SK-MEL-5 (cell line): Measurements from ENCODE around the gene AGTPBP1. TPM values are rescaled to one million over a fixed set of nuclear protein-coding genes. Genes with fewer than 3 reads are reported as not detected.

Experiments used
- DNase-seq: peaks from one replicate; pipeline ENCODE4 v3.0.0-alpha.2; 2016; ENCODE audit warnings: low read depth, low spot score
- in situ Hi-C: cut with HindIII; loops from 2 replicates; pipeline ENCODE4 v1.10.0; 2016; ENCODE audit warnings: low sequenced_read_pairs, high pct_unique_total_duplicates, low pct_unique_long_range_greater_than_20kb
- total RNA-seq: library from RNA; depleted of rRNA; stranded (reverse); fragments of >200 nt; shearing (Covaris generic); gene quantifications from 2 replicates; pipeline ENCODE4 v1.2.3, GENCODE V29; 2014

Gene AGTPBP1
- total RNA-seq, 1 experiment from 2014 or later, result 15.8 TPM

DNA sequence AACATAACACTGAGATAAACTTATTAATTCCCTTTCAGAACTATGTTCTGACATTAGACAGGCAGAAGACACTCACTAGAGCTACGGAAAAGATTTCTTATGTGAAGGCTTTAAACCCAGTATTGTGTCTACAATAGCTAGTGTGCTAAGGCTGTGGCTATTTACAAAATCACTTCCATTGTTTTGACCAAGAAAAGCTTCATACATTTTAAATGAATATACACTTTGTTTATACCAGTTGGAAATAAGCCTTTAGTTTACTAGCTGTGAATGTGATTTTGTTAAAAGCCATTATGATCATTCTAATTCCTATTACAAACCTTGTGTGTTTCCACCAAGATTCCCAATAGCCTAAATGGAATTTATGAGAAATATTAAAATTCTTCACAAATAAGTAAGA is 83.0 kb downstream of the AGTPBP1 start:
- DNase-seq, result peak; percentile 45
- in situ Hi-C loops, result no loop called here

GRCh38 chr9:85653153-85653552 is 88.6 kb downstream of the AGTPBP1 start:
- DNase-seq, result no peak
- in situ Hi-C loops, result no loop called here

DNA sequence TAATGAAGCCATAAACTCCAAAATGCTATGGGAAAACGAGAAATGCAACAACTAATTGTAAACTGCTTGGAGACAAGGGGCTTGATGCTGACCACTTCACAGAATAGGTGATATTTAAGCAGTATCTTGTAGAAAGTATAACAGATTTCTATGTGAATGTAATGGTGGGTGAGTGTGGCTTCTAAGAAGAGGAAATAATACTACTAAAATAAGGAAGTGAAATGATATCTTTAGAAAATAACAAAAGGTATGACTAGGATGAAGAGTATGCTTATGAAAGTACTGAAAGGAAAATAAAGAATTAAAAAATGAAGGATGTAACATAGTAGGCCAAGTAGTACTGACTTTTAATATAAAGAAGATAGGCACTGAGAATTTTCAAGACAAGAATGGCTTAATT is 94.2 kb downstream of the AGTPBP1 start:
- no peak for DNase-seq
- in situ Hi-C loops, result no loop called here

DNA sequence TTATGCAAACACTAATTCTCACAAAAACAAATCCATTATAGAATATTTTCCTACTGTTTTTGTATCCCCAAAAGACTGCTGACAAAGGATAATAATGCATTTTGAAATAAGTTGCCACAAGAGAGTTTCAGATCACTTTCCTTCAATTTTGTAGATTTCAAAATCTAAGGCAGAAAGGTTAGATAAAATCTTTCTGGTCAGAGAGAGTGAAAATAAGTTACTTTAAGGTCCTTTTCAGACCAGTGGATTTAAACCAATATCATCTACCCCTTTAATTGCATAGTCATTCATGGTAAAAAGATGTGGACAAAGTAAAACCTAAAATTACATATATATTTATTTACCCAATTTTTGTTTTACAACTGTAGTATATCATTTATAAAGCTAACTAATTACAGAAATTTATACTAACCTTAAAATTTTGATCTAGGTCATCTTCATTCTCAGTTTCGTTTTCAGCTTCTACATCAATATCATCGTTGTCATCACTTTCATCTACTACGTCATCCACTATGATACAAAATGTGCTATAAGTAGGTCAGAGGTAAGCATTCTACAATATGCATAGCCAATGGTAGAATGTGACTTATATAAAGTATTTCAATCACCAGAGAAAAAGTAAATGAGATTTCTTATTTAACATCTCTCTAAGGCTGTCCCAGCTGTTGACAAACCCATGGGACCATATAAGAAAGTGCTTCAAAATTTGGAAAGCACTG is 95.7 kb downstream of the AGTPBP1 start:
- no peak for DNase-seq
- in situ Hi-C loops, result no loop called here

GRCh38 chr9:85640425-85640824 is 101.3 kb downstream of the AGTPBP1 start:
- no peak for DNase-seq
- in situ Hi-C loops, result no loop called here

DNA sequence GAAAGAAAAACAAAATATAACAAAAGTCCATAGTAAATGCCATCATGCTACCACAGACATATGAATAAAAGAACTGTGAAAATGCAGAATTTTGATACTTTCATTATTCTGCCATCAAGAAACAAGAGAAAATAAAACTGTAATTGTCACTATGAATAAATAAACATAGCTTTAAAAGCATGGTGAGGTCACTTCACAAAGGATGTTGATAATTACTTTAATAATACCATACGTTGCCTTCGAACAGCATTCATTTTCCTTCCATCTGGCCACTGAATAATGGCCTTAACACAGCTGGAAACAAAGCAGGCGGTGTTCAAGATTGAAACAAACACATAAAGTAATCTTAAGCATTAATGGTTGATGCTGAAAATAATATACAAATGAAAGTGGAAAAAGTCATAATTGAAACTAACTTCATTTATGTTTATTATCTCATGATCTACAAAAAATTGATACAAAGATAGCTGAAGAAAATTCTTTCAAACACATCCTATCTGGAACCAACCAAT is 102.0 kb downstream of the AGTPBP1 start:
- in situ Hi-C loops, result no loop called here
- no peak for DNase-seq

DNA sequence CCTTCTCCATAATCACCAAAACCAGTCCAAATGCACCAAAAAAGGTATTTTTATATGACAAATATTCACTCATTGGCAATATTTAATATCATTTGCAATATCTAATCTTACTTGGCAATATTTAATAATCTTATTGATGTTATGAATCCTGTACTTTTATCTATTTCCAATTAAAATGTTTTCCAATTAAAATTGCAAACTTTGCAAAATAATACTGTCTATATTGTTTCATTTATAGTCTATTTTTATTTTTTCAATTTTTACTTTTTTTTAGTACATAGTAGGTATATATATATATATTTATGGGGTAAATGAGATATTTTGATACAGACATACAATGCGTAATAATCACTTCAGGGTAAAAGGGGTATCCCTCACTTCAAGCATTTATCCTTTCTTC is 109.9 kb downstream of the AGTPBP1 start:
- no peak for DNase-seq
- in situ Hi-C loops, result no loop called here

DNA sequence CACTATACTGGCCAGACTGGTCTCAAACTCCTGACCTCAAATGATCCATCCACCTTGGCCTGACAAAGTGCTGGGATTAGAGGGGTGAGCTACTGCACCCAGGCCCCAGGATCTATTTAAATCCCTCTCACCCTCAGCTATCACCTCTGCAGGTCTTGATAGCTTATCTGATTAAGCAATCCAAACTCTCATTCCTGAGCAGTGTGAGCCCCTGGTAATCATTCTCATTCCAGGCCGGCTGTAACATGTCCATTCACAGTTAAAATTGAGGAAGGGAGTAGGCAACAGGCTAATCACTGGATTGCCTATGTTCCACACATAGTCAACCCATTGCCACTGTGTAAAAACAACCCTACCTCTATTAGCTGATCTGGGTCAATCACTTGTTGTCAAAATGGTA is 111.1 kb downstream of the AGTPBP1 start:
- DNase-seq, result no peak
- in situ Hi-C loops, result no loop called here

- in situ Hi-C loops, result loop anchor here (10.0 kb wide), 1 partner anchor 102 kb away; no protein-coding TSS in a partner anchor
- DNase-seq, result no peak
Measured at GRCh38 chr9:85617141-85617670, 124.5 kb downstream of the AGTPBP1 start.

DNA sequence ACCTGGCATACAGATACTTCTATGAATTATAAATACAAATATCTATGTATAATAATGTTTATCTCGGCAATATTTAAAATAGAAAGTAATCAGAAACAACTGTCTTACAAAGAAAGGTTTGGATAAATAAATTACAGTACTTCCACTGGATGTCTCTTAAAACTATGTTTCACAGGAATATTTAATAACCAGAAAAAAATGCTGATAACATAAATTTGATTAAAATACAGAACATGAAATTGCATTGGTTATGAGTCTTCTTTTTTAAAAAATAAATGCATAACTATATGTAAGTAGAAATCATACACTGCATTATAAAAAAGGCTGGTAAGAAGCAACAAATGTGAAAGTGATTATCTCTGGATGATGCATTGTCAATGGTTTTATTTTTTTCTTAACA is 126.0 kb downstream of the AGTPBP1 start:
- DNase-seq, result no peak
- in situ Hi-C loops, result loop anchor here (10.0 kb wide), 1 partner anchor 101 kb away; no protein-coding TSS in a partner anchor

- in situ Hi-C loops, result loop anchor here (10.0 kb wide), 1 partner anchor 95 kb away; no protein-coding TSS in a partner anchor
- peak; percentile 86 for DNase-seq
Measured at GRCh38 chr9:85610074-85610860, 131.5 kb downstream of the AGTPBP1 start.

GRCh38 chr9:85605905-85606304 is 135.8 kb downstream of the AGTPBP1 start:
- in situ Hi-C loops, result no loop called here
- DNase-seq, result no peak

DNA sequence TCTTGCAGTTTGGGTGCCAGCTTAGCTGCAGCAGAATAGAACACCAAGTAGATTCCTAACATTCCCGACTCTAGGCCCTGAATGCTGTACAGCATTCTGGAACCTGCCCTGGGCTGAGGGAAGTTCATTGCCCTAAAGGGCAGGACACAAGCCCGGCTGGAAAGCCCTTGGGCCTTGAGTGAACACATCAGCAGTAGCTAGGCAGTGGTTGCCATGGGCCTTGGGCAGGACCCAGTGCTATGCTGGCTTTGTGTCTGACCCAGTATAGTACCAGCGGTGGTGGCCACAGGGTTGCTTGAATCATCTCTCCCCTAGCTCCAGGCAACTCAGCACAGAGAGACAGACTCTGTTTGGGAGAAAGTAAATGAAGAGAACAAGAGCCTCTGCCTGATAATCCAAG is 137.8 kb downstream of the AGTPBP1 start:
- DNase-seq, result no peak
- in situ Hi-C loops, result no loop called here

GRCh38 chr9:85602742-85603141 is 139.0 kb downstream of the AGTPBP1 start:
- in situ Hi-C loops, result no loop called here
- no peak for DNase-seq

GRCh38 chr9:85600675-85601263 is 141.0 kb downstream of the AGTPBP1 start:
- no peak for DNase-seq
- in situ Hi-C loops, result no loop called here

GRCh38 chr9:85599540-85600105 is 142.1 kb downstream of the AGTPBP1 start:
- no peak for DNase-seq
- in situ Hi-C loops, result no loop called here

DNA sequence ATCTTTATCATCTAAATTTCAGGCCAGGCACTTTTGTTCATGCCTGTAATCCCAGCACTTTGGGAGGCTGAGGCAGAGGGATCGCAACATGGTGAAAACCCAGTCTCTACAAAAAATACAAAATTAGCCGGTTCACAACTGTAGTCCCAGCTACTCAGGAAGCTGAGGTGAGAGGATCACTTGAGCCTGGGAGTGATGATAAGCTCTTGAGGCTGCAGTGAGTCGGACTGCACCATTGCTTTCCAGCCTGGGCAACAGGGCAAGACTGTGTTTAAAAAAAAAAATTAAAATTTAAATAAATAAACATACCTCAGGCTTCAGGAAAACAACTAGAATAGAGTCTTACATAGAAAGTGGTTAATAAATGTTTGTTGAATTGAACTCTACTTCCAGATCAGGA is 147.4 kb downstream of the AGTPBP1 start:
- DNase-seq, result no peak
- in situ Hi-C loops, result no loop called here

DNA sequence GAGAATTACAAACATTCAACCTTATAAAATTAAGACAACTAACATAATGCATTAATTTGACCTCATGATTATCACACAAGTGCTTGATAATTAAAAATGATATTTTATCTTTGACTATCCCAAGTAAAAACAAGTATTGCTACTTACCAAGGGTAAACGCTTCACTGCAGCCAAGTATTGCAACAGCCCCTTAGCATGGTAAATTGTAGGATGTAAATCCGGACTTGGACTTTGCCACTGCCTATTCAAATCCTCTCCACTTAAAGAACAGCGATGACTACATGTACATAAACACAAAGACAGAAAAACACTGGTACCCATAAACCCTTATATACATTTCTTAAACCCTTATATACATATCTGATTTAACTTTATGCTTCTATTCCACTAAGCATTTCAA is 155.1 kb downstream of the AGTPBP1 start:
- in situ Hi-C loops, result no loop called here
- no peak for DNase-seq
